KBM-7 (cell line): ENCODE data around the gene BCLAF1.
"Not testable (repeated sequence)": the region's sequence is repeated elsewhere in the genome, so short reads cannot be mapped to it uniquely, and the experiment has no call there.

Experiments used
- DNase-seq: peaks from one replicate; pipeline ENCODE4 v3.0.0-alpha.2; 2015
- in situ Hi-C: fragments of 300-500 bp; cut with MboI; formaldehyde crosslinking; loops from 2 replicates; pipeline ENCODE4 v1.14.3; 2020; ENCODE audit warnings: low sequenced_read_pairs, low pct_unique_long_range_greater_than_20kb, mixed read lengths

BCLAF1 gene

GRCh38 chr6:136252441-136252840, 37.2 kb downstream of the BCLAF1 start:
- DNase-seq, result no peak
- in situ Hi-C loops, result no loop called here

- in situ Hi-C loops, result no loop called here
- DNase-seq, result peak; percentile 41
Measured at GRCh38 chr6:136251394-136251793, 38.3 kb downstream of the BCLAF1 start.

DNA sequence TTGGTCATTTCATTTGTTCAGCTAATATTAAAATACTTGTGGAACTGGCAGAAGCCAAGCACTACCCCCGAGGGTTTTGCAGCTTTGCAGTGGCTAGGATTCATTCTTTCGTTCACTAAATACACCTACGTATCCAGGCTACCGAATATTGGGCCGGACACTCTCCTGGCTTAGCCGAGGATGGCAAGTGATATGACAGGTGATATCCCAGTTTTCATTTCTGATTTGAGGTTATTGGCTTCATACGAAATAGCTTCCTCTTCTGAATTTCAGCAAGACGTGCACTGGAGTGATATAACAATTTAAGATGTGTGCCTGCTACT, 39.0 kb downstream of the BCLAF1 start:
- in situ Hi-C loops, result no loop called here
- DNase-seq, result no peak

GRCh38 chr6:136249811-136250685, 39.6 kb downstream of the BCLAF1 start, which contains the start of gene MTFR2:
Gene MTFR2 (minus strand): TSS chr6:136250311. CDS start chr6:136249099, 1,212 bp downstream.
- DNase-seq, result peak; percentile 99
- in situ Hi-C loops, result no loop called here

DNA sequence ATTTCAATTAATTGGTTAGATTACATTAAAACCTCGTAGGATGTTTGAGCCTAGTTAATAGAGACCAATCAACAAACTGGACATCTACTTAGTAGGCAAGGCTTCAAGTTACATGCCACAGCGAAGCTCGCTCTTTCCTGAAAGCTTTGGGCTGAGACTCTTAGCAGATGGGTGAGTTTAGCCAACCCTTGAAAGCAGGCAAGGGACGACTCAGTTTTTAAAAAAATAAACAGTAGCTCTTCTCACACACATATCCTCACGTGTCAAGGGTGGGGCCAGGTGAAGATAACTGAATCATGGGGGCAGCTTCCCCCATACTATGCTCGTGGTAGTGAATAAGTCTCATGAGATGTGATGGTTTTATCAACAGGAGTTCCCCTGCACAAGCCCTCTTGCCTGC, 40.3 kb downstream of the BCLAF1 start:
- in situ Hi-C loops, result no loop called here
- no peak for DNase-seq

DNA sequence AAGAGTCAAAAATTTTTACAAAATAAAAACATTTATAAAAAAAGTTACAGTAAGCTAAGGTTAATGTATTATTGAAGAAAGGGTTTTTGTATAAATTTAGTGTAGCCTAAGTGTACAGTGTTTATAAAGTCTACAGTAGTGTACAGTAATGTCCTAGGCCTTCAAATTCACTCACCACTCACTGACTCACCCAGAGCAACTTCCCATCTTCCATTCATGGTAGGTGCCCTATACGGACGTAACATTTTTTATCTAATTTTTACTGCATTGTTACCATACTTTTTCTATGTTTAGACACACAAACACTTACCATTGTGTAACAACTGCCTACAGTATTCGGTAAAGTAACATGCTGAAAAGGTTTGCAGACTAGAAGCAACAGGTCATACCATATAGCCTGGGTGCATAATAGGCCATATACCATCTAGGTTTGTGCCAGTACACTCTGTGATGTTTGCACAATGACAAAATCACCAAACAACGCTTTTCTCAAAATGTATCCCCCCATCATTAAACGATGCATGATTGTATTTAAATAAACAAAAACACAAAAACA, 45.5 kb downstream of the BCLAF1 start:
- in situ Hi-C loops, result no loop called here
- no peak for DNase-seq

DNA sequence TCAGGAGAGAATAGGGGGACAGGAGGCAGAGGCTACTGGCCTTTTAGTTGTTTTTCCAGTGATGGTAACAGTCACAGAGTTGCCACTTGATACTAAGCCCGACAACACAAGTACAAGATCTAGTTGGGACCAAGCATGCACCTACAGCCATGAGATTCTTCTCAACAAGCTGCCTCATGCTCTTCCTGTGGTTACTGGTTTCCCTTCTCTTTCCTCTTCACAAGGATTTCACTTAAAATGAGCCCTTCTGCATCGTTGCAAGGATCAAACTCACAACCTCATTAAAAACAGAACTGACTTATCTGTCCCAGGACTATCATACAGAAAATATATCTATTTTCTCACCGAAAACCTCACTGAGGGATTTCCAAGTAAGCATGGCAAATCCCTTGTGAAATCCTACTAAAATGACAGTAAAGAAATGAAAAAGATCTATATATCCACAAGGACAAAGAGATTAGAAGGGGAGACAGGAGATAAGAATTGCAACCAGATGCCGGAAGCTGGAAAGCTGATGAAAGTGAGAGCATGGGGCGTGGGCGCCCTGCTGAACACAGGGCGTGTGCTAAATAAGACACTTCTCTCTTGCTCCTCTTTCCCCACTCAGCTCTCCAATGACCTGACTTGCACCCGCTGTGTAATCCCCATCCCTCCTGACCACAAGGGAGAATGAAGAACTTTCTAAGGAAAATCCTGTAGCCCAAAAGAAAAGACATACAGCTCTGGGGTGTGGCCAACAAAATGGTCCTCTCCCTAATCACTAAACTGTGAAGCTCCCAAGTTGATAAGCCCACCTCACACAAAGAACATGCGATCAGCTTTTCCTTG, 53.0 kb downstream of the BCLAF1 start:
- in situ Hi-C loops, result no loop called here
- no peak for DNase-seq

- in situ Hi-C loops, result no loop called here
- no peak for DNase-seq
Measured at GRCh38 chr6:136235233-136235564, 54.4 kb downstream of the BCLAF1 start.

DNA sequence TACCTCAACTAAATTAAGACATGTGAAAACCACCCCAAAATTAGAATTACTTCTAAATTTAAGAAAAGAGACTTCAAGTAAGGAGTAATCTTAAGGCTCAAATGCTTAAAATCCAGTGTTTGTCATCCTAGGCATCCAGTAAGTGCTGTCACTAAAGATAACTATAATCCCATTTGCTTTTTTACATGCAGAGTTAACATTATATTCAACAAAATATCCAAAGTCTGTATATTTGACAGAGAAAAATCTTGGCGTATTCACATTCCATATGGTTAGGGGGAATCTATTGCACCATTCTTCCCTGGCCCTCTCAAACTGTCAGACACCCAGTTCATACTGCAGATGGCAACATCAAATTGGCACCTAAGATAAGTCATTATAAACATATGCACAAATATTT, 56.9 kb downstream of the BCLAF1 start:
- in situ Hi-C loops, result no loop called here
- no peak for DNase-seq

DNA sequence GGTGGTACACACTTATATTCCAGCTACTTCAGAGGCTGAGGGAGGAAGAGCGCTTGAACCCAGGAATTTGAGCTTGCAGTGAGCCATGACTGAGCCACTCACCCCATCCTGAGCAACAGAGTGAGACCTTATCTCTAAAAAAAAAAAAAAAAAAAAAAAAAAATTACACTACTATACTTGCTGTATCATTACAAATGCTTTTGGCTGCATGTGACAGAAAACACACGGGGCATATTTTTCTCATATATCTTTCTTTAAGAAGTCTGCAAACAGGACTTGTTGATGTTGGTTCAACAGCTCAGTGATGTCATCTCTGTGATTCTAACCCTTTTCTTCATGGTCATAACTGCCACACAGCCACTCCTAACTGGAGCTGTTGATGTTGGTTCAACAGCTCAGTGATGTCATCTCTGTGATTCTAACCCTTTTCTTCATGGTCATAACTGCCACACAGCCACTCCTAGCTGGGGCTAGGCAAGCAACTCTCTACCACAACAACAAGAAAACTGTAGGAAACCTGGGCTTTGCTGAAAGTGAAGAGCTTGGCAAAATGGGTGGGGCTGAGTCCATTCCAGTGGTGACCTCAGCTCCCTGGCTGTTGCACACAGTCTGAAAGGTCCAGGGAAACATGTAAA, 59.3 kb downstream of the BCLAF1 start:
- in situ Hi-C loops, result no loop called here
- no peak for DNase-seq

DNA sequence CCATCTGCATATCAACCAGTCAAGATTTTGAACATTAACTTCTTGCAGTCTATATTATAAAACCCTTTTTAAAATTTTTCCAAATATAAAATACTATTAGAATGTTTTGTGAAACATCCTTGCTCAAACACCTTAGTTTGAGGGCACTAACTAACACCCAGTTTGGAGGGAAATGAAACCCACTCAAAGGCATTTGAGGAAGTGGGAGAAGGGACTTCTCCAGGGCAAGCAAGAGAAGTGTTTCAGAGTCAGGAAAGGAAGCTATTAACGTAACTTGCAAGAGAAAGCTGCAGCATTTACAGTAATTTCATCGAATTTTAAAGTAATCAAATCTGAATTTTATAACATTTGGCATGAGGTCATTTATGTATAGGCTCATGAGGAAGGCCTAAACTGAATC, 60.8 kb downstream of the BCLAF1 start:
- in situ Hi-C loops, result no loop called here
- DNase-seq, result no peak

GRCh38 chr6:136226674-136227377, 62.8 kb downstream of the BCLAF1 start:
- in situ Hi-C loops, result no loop called here
- DNase-seq, result no peak

GRCh38 chr6:136226027-136226673, 63.5 kb downstream of the BCLAF1 start:
- peak; percentile 74 for DNase-seq
- in situ Hi-C loops, result no loop called here

DNA sequence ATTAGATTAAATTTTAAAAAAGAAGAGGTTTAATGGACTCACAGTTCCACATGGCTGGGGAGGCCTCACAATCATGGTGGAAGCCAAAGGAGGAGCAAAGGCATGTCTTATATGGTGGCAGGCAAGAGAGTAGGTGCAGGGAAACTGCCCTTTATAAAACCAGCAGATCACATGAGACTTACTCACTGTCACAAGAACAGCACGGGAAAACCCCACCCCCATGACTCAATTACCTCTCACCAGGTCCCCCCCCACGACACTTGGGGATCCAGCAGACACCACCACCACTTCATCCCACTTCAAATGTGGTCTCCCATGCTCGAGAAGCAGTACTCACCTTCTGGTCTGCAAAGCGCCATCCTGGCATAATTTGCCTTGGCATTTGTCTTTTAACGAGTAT, 64.2 kb downstream of the BCLAF1 start:
- in situ Hi-C loops, result no loop called here
- no peak for DNase-seq

- not testable (repeated sequence) for DNase-seq
- in situ Hi-C loops, result loop anchor here (25.0 kb wide), 1 partner anchor 688 kb away; no protein-coding TSS in a partner anchor
Measured at GRCh38 chr6:136224974-136225373, 64.7 kb downstream of the BCLAF1 start.

GRCh38 chr6:136216503-136217401, 72.9 kb downstream of the BCLAF1 start:
- DNase-seq, result no peak
- in situ Hi-C loops, result loop anchor here (25.0 kb wide), 1 partner anchor 679 kb away; no protein-coding TSS in a partner anchor

DNA sequence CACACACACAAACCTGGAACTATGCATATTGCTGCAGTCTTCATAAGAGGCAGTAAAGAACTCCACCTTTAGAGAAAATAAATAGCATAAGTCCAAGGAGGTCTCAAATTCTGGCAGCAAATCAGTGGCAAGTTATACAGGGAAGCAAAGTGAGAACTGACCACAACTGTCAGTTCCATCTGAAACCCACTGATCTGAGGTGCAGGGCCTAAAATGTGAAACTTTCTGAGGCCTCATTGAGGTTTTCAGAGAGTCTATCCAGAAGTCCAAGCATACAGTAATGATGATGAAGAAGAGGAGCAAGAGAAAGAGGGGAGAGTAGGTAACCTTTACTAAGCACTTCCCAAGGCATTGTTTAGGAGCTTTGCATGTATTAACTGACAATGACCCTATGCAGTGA, 75.8 kb downstream of the BCLAF1 start:
- in situ Hi-C loops, result loop anchor here (25.0 kb wide), 1 partner anchor 677 kb away; no protein-coding TSS in a partner anchor
- no peak for DNase-seq
